TTC549 (cell line): ENCODE measurements around the gene CHPF.
A peak's percentile ranks its signal among the peaks of the same experiment; 100 is the strongest.

Experiments
- FAIRE-seq: peaks from 2 replicates; lab custom pipeline; 2012; peaks lifted over from hg19 to GRCh38; lab: Jason Lieb, UNC

CHPF gene

GRCh38 chr2:219543596-219544358 is at the start of gene CHPF, which contains the start of gene TMEM198:
TSS of gene CHPF (minus strand) at chr2:219543809. CDS start at chr2:219543538, 271 bp downstream.
TSS of gene TMEM198 (plus strand) at chr2:219544028. CDS start at chr2:219544728, 700 bp downstream.
- FAIRE-seq, result peak; percentile 92

- FAIRE-seq, result no peak
Measured at GRCh38 chr2:219593154-219593553, 49.5 kb upstream of the CHPF start.

GRCh38 chr2:219592736-219593135 is 49.1 kb upstream of the CHPF start:
- no peak for FAIRE-seq

GRCh38 chr2:219591091-219591490 is 47.5 kb upstream of the CHPF start:
- no peak for FAIRE-seq

- FAIRE-seq, result no peak
Measured at GRCh38 chr2:219581346-219581745, 37.7 kb upstream of the CHPF start.

GRCh38 chr2:219578811-219579613 is 35.4 kb upstream of the CHPF start:
- FAIRE-seq, result no peak

- no peak for FAIRE-seq
Measured at GRCh38 chr2:219576505-219577388, 33.1 kb upstream of the CHPF start.

- no peak for FAIRE-seq
Measured at GRCh38 chr2:219575566-219576504, 32.2 kb upstream of the CHPF start.

GRCh38 chr2:219574484-219575311 is 31.1 kb upstream of the CHPF start:
- FAIRE-seq, result no peak

GRCh38 chr2:219573166-219573565 is 29.6 kb upstream of the CHPF start:
- FAIRE-seq, result no peak

GRCh38 chr2:219572237-219573001 is 28.8 kb upstream of the CHPF start, which contains the start of gene INHA:
TSS of gene INHA (plus strand) at chr2:219572310. CDS start at chr2:219572375, 65 bp downstream.
- FAIRE-seq, result no peak

GRCh38 chr2:219571311-219572236 is 28.0 kb upstream of the CHPF start, which contains the start of gene OBSL1:
TSS of gene OBSL1 (minus strand) at chr2:219571539. CDS start at chr2:219571232, 307 bp downstream.
- FAIRE-seq, result no peak

GRCh38 chr2:219570924-219571310 is 27.3 kb upstream of the CHPF start:
- FAIRE-seq, result no peak

- no peak for FAIRE-seq
Measured at GRCh38 chr2:219570194-219570923, 26.8 kb upstream of the CHPF start.

GRCh38 chr2:219569635-219570034 is 26.0 kb upstream of the CHPF start:
- FAIRE-seq, result no peak

- no peak for FAIRE-seq
Measured at GRCh38 chr2:219569041-219569440, 25.4 kb upstream of the CHPF start.

GRCh38 chr2:219567791-219568361 is 24.3 kb upstream of the CHPF start:
- no peak for FAIRE-seq
